ENCODE results near the gene CDYL2.

CDYL2 gene

DNA sequence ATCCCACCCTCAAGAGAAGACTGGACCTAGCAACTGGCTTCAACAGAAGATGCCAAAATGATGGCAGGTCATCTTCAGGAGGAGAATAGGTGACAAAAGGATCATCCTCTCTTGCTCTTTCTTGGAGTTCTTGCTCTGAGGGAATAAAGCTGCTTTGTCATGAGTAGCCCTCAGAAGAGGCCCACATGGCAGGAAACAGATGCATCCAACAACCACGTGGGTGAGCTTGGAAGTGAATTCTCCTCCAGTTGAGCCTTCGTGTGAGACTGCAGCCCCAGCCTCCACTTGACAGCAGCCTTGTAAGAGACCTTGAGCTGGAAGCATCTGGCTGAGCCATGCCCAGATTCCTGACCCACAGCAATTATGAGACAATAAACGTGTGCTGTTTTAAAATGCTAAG, 176.1 kb downstream of the CDYL2 start:
- TF ChIP-seq, protein P1, sequence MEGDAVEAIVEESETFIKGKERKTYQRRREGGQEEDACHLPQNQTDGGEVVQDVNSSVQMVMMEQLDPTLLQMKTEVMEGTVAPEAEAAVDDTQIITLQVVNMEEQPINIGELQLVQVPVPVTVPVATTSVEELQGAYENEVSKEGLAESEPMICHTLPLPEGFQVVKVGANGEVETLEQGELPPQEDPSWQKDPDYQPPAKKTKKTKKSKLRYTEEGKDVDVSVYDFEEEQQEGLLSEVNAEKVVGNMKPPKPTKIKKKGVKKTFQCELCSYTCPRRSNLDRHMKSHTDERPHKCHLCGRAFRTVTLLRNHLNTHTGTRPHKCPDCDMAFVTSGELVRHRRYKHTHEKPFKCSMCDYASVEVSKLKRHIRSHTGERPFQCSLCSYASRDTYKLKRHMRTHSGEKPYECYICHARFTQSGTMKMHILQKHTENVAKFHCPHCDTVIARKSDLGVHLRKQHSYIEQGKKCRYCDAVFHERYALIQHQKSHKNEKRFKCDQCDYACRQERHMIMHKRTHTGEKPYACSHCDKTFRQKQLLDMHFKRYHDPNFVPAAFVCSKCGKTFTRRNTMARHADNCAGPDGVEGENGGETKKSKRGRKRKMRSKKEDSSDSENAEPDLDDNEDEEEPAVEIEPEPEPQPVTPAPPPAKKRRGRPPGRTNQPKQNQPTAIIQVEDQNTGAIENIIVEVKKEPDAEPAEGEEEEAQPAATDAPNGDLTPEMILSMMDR (conservative IDR thresholded peaks at IDR 0.05) = no peak
- TF ChIP-seq ZFX (IDR thresholded peaks at IDR 0.05) = no peak
- no peak overlapping the region for H3K27ac ChIP-seq

DNA sequence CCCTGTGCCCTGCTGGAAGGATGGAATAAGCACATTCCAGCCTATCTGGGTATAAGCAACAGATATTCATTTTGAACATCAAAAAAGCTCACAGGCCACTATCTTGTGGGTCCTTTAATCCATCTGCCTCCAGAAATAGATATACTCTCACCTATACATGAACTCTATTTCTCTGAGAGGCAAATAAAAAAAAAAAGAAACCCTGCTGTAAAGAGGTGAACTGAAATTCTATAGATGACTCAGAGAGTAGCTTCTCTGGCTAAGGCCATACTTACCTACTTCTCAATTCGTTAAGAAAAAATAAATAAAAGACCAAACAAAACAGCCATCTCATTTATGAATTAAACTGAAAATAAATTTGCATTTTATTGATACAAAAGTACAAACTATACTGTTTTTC, 177.3 kb downstream of the CDYL2 start:
- no peak overlapping the region for H3K27ac ChIP-seq
- TF ChIP-seq, protein P1 (conservative IDR thresholded peaks at IDR 0.05) = no peak

DNA sequence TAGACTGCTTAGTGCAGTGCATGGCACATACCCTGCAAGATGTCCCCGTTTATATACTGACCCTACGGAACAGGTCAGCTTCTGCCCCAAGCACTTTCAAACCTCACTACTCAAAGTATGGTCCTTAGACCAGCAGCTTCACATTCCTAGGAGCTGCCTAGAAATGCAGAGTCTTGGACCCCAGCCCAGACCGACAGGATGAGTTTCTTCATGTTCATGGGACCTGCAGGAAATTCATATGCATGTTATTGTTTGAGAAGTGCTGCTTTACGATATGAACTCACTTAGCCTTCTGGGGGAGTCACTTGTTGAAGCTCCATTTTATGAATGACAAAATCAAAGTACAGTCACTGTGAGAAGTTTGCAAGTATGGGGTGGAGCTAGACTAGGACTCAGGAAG, 181.0 kb downstream of the CDYL2 start:
- H3K27ac ChIP-seq = no peak overlapping the region
- TF ChIP-seq ZFX (IDR thresholded peaks at IDR 0.05) = no peak
- TF ChIP-seq, protein P1 (conservative IDR thresholded peaks at IDR 0.05) = no peak

DNA sequence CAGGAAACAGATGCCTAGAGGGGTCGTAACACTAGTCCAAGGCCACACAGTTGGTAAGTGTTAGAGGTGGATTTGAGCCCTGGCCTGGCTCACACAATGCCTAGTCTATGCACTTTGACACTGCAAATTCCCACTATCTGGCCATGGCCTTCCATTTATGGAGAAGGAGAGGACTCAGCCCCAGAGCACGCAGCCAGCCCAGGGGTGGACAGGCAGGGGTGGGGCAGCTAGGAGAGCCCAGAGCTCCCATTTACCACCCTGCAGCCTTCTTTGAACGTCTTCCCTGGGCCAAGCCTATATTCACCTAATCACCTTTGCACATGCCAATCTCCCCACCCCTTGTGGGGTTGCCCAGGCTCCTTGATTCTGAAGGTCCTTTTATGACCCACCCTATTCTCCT, 182.4 kb downstream of the CDYL2 start:
- TF ChIP-seq, protein P1 (conservative IDR thresholded peaks at IDR 0.05) = no peak
- no peak overlapping the region for H3K27ac ChIP-seq

DNA sequence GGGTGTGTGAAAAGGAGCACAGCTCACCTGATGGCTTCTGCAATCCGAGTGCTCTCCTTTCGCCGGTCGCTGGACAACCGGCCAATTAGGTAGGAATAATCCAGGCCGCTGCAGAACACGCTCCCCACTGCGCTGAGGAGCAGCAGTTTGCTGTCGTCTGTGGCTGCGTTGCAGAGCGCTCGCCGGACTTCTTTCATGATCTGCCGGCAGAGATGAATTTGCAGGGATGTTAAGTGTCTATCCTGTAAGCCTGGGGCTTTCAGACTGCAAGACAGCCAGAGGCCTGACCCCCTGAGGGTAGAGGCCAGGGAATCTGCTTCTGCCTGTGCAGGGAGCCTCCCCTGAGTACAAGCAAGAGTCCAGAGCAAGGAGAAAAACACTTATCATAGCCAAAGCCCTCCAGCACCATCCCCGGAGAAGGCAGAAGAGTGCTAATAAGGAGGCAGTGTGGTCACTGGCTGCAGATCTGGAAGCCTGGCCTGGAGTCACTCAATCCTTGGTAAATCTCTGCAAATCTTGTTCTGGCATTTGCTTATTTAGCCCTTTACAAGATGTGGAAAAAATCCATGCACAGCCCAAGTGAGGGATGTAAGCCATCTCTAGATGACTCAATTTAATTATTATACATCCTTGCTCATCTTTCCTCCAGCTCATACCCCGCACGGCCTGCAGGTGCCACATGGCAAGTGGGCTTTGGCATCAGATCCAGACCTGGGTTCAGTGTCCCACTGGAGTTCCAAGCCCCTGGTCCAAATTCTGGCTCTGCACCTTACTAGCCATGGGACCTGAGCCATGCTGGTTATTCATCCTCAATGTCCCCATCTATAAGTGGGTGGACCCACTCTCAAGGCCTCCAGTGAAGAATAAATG, 183.4 kb downstream of the CDYL2 start:
- TF ChIP-seq, protein P1 (conservative IDR thresholded peaks at IDR 0.05) = no peak
- TF ChIP-seq ZFX (IDR thresholded peaks at IDR 0.05) = no peak
- no peak overlapping the region for H3K27ac ChIP-seq

DNA sequence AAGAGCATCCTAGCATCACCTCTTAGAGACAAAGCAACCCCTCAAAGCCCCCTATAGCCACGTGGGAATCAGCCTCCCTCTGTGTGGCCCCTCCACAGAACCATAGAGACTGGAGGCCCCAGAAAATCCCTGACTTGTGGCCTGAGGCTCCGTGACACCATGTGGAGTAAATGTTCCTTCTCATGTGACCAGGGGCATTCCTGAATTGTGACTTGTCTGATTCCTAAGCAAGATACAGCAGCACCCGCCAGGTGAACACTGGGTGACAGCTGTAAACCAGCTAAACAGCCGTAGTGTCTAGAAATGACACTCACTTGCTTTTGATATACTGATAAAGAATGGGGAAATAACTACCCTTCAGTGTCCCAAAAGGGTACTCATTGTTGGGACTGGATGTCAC, 184.6 kb downstream of the CDYL2 start:
- no peak overlapping the region for H3K27ac ChIP-seq
- TF ChIP-seq, protein P1 (conservative IDR thresholded peaks at IDR 0.05) = no peak
- no peak for TF ChIP-seq ZFX (IDR thresholded peaks at IDR 0.05)

DNA sequence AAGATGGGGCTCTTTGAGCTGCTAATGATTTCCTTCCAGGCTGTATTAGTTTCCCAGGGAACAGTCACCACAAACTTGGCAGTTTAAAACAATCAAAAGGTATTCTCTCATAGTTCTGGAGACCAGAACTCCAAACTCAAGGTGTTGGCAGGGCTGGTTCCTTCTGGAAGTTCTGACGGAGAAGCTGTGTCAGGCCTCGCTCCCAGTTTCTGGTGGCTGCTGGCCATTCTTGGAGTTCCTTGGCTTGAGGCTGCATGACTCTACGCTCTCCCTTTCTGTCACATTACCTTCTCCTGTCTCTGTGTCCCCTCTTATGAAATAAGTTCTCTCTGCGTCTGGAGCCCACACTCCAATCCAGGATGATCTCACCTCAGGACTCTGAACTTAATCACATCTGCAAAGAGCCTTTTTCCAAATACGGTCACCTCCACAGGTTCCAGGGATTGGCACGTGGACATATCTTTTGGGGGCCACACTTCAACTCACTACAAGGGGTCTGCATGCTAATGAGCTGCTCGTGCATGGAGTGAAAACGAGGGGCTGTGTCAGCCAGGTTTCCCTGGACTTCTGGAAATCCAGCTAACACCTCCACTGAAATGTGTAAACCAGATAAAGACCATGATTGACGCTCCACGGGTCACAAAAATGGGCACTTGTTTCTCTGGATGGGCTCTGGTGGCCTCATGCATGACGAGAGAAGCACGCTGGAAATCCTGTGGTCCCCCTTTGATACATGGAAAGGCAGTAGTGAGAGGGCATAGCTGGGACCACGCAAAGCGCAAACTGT, 185.3 kb downstream of the CDYL2 start:
- TF ChIP-seq ZFX (IDR thresholded peaks at IDR 0.05) = no peak
- TF ChIP-seq, protein P1 (conservative IDR thresholded peaks at IDR 0.05) = no peak
- H3K27ac ChIP-seq = no peak overlapping the region

Measured in C4-2B (cell line).